Activated T-cell treated with anti-CD3 and anti-CD28 coated beads for 1 hour (primary cell): ENCODE results near the gene KRTAP29-1.
"Not testable (repeated sequence)": the region's sequence is repeated elsewhere in the genome, so short reads cannot be mapped to it uniquely, and the experiment has no call there.

Experiments used
- DNase-seq: peaks from one replicate; pipeline ENCODE4 v3.0.0-alpha.2; 2020; ENCODE audit warnings: low read depth

KRTAP29-1 gene, protein sequence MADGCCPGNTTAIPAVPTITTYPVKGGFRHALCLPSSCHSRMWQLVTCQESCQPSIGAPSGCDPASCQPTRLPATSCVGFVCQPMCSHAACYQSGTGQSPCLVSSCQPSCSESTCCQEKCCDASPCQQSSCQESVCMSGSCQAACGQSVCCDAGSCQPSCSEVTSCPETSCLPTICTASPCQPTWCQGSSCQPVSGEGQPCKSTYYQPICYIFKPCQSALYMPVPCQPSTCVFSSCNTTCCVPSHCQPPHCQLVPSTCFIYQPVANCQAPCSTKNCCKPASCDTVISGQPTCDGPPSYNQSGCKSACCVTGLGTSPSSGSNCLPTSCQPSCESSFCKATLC

GRCh38 chr17:41301916-41302901 lies at the start of gene KRTAP29-1:
KRTAP29-1 (minus strand) TSS chr17:41302851; CDS start chr17:41302851, 0 bp downstream.
- DNase-seq = no peak

- DNase-seq = no peak
Measured at GRCh38 chr17:41351177-41351576, 48.5 kb upstream of the KRTAP29-1 start.

DNA sequence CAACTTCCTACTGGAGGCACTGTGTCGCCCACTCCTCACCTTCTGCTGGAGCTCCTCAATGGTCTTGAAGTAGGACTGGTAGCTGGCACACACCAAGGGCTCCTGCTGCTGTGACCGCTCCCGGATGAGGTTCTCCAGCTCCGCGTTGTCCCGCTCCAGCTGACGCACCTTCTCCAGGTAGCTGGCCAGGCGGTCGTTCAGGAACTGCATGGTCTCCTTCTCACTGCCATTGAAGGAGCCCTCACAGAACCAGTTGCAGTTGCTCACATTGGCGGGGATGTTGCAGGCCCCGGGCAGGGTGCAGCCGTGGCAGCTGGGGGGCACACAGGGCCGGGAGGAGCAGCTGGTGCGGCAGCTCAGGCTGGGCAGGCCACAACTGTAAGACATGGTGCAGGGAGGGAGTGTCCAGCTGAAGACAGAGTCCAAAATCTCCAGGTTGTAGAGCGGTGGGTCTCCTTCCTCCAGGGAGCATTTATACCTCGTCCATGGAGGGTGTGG lies 47.8 kb upstream of the KRTAP29-1 start, which contains the start of gene KRT33A:
TSS of gene KRT33A (minus strand) at position 448 of the 498 bp plus-strand sequence. CDS start at position 387, 61 bp downstream.
- not testable (repeated sequence) for DNase-seq

- no peak for DNase-seq
Measured at GRCh38 chr17:41347869-41348760, 45.5 kb upstream of the KRTAP29-1 start.

DNA sequence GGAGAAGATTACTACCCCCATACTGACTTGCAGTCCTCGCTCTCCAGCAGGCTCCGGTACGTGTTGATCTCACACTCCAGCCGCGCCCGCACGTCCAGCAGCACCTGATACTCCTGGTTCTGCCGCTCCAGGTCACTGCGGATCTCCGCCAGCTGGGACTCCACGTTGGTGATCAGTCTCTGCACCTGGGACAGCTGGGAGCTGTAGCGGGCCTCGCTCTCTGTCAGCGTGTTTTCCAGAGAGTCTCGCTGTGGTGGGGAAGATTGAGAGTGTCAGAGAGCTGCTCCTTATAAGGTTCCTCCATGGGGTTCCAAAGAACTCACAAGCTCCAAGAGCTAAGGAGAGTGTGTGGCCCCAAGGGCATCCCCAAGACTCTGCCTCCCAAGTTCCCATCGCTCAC lies 43.8 kb upstream of the KRTAP29-1 start:
- DNase-seq = not testable (repeated sequence)

DNA sequence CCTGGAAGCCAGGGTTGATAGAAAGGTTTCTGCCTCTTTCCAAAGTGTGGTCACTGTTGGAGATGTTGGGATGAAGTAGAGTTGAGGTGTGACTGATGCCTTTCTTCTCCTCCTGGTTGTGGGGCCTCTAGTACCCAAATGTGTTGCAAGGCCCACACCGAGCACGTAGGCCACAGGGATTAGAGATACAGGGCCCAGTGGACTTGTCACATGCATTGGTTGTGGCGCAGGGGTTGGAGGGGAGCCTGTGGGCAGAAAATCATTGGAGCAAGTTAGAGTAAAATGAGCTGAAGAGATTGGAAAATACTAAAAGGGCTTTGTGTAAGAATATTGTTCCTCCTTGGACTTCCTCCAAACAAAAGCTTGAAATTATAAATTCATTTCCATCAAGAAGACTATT lies 43.3 kb upstream of the KRTAP29-1 start:
- no peak for DNase-seq

- DNase-seq = no peak
Measured at GRCh38 chr17:41343029-41343428, 40.4 kb upstream of the KRTAP29-1 start.

DNA sequence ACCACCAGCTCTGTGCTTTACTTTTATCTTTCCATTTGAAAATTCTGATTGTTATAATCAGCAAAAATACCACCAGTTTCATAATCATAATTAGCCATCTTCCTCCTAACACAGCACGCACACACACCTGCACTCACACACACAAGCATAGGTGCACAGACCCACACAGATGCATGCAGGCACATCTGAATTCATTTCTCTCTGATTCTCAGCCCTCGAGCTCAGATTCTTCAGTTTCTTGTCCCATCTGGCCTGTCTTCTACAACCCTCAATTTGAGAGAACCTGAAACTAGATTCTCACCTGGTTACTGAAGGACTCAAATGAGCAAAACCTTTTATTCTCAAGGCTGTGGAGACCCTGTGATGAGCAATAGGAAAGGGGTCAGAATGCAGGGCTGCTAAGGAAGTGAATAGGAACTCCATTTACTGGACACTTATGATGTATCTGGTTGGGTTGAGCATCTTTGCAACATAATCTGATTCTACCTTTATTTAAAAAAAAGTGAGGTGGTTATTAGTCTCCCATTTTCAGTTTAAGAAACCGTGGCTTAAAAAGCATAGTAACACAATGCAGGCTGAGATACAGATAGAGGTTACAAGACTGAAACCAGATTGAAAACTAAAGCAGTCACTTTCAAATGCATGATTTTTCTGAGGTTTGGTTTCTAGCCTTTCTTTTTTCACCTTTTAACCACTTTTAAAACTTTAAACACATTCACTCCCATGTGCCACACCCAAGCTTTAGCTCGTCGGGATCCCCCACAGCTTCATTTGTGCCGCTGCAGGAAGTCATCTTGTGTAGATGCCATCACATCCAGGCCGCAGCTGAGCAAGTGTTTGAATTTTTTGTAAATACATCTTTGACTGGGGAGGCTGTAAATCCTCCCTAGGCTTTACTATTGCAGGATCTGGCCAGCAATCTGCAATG lies 38.5 kb upstream of the KRTAP29-1 start:
- peak; percentile 36 for DNase-seq

GRCh38 chr17:41340494-41340893 lies 37.8 kb upstream of the KRTAP29-1 start:
- DNase-seq = no peak

- no peak for DNase-seq
Measured at GRCh38 chr17:41339571-41340172, 37.0 kb upstream of the KRTAP29-1 start.

GRCh38 chr17:41338961-41339485 lies 36.4 kb upstream of the KRTAP29-1 start:
- DNase-seq = no peak

DNA sequence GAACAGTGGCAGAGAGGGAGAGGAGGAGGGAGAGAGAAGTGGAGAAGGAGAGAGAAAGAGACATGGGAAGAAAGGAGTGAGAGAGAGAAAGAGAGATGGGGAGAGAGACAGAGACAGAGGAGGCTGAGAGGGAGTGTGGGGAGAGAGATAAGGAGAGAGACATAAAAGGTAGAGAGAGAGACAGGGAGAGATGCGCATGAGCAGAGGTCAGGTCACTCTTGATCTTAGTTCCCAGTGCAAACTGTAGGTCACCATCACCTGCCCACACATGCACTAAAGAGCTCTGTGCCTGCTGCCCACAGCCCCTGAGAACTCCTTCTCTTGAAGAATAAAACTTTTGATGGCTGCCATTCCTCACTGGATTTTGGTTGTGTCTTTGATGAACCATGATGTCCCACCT lies 33.1 kb upstream of the KRTAP29-1 start:
- DNase-seq = no peak

DNA sequence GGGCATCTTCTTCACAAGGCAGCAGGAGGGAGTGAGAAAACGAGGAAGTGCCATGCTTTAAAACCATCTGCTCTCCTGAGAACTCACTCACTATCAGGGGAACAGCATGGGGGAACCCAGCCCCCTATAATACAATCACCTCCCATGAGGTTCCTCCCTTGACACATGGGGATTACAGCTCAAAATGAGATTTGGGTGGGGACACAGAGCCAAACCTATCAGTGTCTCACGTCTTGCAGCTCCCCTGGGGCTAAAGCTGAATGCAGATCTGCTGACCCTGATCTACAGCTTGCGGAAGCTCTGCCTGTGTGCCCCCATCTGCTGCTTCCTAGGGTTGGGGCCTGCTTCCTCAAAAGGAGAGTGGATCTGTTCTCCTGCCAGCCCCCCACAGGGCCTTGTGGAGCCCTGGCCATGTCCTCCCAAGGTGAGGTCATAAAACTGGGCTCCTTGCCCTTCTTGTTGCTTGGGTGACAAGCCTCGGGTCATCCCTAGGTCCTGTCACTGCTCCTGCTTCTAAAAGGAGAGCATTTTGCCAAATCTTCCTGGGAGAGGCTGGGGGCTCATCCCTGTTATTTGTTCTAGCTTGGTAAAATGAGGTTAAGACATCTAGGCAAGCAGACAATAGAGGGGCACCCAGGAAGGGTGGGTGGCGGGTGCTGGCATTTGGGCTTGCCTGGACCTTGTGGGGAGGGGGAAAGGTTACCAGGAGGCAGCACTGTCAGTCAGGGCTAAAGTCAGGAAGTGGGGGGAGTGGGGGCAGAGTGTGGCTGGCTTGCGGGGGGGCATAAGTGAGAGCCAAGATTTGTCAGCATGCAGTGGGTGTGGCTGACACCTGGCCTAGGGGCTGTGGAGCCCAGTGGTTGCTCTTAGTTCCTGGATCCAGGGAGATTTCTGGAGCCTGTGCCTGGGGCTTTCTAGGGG lies 32.0 kb upstream of the KRTAP29-1 start:
- no peak for DNase-seq

- no peak for DNase-seq
Measured at GRCh38 chr17:41333836-41334235, 31.2 kb upstream of the KRTAP29-1 start.

DNA sequence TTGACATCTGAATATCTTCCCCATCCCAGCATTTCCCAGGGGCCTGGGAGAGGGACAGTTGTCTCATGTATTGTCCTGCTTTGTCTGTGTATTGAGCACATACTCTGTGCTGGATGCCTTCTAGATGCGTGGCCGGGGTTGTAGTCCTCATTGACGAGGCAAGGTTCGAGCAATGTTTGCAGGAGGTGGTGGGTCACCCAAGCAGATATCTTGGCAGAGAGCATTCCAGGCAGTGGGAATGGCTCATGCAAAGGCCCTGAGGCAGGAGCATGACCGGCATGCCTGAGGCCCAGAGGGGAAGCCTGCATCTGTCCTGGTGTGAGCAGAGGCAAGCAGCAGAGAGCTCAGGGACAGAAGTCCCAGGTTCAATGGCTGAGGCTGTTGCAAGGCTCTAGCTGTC lies 30.4 kb upstream of the KRTAP29-1 start:
- no peak for DNase-seq

DNA sequence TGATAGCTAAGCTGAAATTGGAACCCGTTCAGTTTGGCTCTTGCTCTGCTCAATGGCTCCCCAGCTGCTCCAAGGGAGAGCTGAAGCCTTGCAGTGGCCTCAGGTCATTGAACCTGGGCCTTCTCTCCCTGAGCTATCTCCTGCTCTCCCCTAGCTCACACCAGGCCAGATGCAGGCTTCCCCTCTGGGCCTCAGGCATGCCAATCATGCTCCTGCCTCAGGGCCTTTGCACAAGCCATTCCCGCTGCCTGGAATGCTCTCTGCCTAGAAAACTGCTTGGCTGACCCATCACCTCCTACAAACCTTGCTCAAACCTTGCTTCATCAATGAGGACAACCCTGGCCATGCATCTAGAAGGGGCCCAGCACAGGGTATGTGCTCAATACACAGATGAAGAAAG lies 29.6 kb upstream of the KRTAP29-1 start:
- no peak for DNase-seq

GRCh38 chr17:41331606-41332005 lies 29.0 kb upstream of the KRTAP29-1 start:
- no peak for DNase-seq

- DNase-seq = no peak
Measured at GRCh38 chr17:41329279-41329948, 26.8 kb upstream of the KRTAP29-1 start.
